Activated CD4-positive, alpha-beta T cell treated with anti-CD3 and anti-CD28 coated beads, Interleukin-2, Interleukin-4, amounts not matched to agents 100 ng/mL and 50 ng/mL, durations not matched to agents 16 hours and 8 hours (primary cell): ENCODE data around the gene LRRK2.

Experiments
- DNase-seq: peaks from one replicate; pipeline ENCODE4 v3.0.0-alpha.2; 2020; ENCODE audit warnings: low spot score

The LRRK2 gene

DNA sequence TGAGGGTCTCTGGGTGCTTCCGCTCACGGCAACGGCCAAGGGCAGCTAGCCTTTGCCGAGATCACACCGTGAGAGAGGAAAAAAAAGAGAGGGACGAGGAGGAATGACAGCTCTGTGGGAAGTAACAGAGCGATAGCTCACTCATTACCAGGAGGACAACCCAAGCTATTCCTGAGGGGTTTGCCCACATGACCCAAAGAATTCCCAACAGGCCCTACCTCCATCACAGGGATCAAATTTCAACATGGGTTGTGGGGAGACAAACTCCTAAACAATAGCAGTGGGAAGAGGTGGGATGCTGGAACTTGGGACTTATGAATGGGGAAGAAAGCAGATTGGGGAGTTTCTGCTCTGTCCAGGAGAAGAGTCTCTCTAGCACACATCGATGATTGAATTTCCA lies 180.6 kb downstream of the LRRK2 start:
- no peak for DNase-seq
